Large intestine (tissue), 3 donors: ENCODE measurements around the gene HDAC11. TPM values are rescaled to one million over a fixed set of nuclear protein-coding genes. Genes with fewer than 3 reads are reported as not detected.
A peak's percentile ranks its signal among the peaks of the same experiment; 100 is the strongest.
"Not testable (repeated sequence)": the region's sequence is repeated elsewhere in the genome, so short reads cannot be mapped to it uniquely, and the experiment has no call there.

ENCODE experiments used
- DNase-seq, 2 donors: peaks; one replicate each; pipeline versions ENCODE4 v3.0.0 to v3.0.0-alpha.2; 2013
- H3K27ac ChIP-seq: one replicate; pipeline ENCODE4 v1.5.1; 2013; ENCODE audit warnings: low read length
- H3K27me3 ChIP-seq: 2 replicates; pipeline ENCODE4 v1.6.1; 2013; ENCODE audit warnings: low read length; ENCODE audit not compliant: control insufficient read depth, insufficient read depth
- H3K36me3 ChIP-seq: 2 replicates; pipeline ENCODE4 v1.6.1; 2013; ENCODE audit warnings: low read length; ENCODE audit not compliant: control insufficient read depth, insufficient read depth
- H3K4me1 ChIP-seq: one replicate; pipeline ENCODE4 v1.6.1; 2013; ENCODE audit warnings: low read length; ENCODE audit not compliant: control insufficient read depth, insufficient read depth
- H3K4me3 ChIP-seq: one replicate; pipeline ENCODE4 v1.5.1; 2013; ENCODE audit warnings: low read length
- H3K9me3 ChIP-seq: one replicate; pipeline ENCODE4 v1.6.1; 2013; ENCODE audit warnings: mild to moderate bottlenecking, low read depth, low read length, moderate library complexity; ENCODE audit not compliant: control insufficient read depth
- WGBS: methylation state at CpG from one replicate; pipeline ENCODE4 v1.1.5; 2013; ENCODE audit warnings: low lambda C conversion rate; ENCODE audit not compliant: insufficient coverage; 5-methylcytosine and 5-hydroxymethylcytosine counted together
- polyA plus RNA-seq: library from polyadenylated mRNA; unstranded; fragments of 120-200 nt; gene quantifications from one replicate; pipeline ENCODE4 v1.2.1, GENCODE V29; 2013

The HDAC11 gene
- polyA plus RNA-seq, 1 donor: 16.7 TPM

DNA sequence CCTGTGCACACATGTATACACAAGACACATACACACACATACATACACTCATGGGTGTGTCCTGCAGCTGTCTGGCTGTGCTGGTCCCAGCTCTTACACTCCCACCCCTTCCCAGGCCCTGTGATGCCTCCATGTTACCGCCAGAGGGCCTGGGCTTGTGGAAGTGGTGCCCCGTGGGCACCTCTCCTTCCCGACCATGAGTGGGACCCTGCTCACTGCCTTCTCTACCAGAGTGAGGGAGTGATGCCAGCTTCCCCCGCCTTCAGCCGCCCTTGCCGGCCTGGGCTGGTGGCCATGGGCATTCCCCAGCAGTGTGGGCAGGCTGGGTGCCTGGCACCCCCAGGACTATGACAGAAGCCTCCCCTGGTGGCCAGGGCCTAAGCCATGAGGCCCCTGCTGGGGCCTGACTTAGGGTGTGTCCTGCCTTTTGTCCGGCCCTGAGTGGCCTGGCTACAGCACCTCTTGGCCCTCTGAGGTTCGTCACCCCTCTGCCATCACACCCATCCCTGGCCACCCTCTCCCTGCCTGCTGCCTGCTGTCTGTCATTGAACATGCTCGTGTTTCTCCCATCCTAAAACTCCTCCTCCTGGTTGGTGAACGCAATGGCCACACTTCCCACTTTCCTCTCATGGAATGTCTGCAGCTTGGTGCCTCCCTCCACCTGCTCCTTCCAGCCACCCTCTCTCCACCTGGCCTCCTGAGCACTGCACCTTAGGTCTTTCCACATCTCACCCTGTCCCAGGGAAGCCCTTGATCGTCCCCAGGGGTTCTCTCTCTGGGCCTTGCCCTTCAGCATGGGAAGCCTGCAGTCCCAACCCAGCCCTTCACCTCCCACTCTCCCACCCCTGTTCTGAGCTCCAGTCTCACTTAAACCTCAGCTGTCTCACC, 14.6 kb downstream of the HDAC11 start:
- Histone ChIP-seq H3K27ac (no peak overlapping the region), H3K36me3 (peaks cover 19% of the 10 kb centered on the region), H3K9me3 (no peaks in the 10 kb centered on the region), H3K4me3 (no peak overlapping the region), H3K27me3 (no peaks in the 10 kb centered on the region), H3K4me1 (peaks cover 2% of the 10 kb centered on the region)
- WGBS: no CpG with 5 or more reads among the region's 11 CpGs
- DNase-seq: no peak

DNA sequence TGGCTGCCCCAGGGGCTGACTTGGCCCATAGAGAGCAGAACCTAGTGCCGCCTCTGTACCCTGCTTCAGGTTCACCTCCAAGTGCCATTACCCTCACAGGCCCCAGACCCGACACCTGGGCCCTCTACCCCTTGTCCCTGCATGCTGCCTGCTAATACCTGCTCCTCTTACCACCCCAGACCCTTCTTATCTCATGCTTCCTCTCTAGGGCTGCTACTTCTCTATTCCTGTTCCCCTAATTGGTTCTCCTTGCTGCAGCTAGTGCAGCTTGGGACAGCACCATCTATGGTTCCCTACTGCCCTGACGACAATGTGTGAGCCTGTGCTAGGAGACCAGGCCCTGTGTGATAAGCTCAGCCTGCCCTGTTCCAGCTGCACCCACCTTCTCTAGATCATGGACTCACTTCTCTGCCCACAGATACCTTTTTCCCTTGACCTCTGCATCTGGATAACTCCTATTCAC, 15.3 kb downstream of the HDAC11 start:
- Histone ChIP-seq H3K27ac (no peak overlapping the region), H3K4me3 (no peak overlapping the region), H3K9me3 (no peaks in the 10 kb centered on the region), H3K27me3 (no peaks in the 10 kb centered on the region), H3K4me1 (peaks cover 2% of the 10 kb centered on the region), H3K36me3 (peaks cover 19% of the 10 kb centered on the region)
- no peak for DNase-seq
- 100% methylated on average over 1 of the region's 3 CpGs for WGBS

DNA sequence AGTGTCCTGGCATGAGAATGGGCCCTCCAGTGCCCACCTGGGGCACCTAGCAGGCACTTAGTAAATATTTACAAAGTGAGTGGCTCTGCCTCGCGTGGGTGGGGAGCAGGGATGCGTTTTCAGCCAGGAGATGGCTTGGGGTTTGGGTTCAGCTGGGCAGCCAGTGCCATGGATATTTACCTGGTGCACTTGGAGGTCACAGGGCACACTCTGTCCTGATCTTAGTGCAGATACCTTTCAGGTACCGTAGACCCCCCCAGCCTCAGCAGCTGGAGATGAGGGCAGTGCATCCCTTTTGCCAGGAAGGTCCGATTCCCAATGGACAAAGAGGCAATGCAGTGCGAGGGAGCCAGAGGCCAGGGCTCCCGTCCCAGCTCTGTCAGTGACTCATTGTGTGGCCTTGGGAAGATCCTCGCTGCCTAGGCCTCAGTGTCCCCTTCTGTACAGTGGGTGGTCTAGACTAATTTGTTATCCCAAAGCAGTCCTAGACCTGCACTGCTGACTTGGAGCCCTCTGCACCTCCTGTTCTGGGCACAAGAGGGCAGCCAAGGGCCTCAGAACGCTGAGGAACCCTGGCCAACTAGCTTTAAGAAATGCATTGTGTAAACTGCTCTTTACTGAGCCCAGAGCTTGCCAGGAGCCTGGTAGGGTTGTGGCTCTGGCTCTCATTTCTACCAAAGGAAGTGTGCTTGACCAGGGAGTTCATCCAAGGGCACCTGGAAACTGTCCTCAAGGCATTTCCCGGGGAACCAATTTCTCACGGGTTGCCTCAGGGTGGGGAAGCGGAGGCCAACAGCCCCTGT, 16.0 kb downstream of the HDAC11 start:
- WGBS: no CpG with 5 or more reads among the region's 12 CpGs
- Histone ChIP-seq H3K27ac (no peak overlapping the region), H3K36me3 (peaks cover 19% of the 10 kb centered on the region)

DNA sequence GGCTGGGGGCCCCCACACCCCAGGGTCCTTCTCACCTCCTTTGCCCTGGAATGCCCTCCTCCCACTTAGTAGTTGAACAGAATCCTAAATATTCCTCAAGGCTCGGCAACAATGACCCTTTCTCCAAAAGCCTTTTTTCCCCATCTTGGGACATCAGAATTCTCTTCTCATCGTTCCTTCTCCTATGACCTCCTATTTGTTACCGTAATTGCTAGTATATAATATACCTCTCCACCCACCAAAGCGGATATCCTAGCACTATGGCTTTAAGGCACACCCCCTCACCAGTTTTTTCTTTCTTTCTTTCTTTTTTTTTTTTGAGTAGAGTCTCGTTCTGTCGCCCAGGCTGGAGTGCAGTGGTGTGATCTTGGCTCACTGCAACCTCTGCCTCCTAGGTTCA, 16.8 kb downstream of the HDAC11 start:
- Histone ChIP-seq H3K36me3 (peaks cover 17% of the 10 kb centered on the region), H3K4me1 (peaks cover 2% of the 10 kb centered on the region), H3K27me3 (no peaks in the 10 kb centered on the region), H3K27ac (no peak overlapping the region), H3K4me3 (no peak overlapping the region), H3K9me3 (no peaks in the 10 kb centered on the region)
- no peak for DNase-seq
- WGBS: 83% methylated on average over 4 of the region's 6 CpGs

More for the DNA sequence above, 16.0 kb downstream of the HDAC11 start:
- DNase-seq: peak; percentile 54 to 60
- H3K4me3 ChIP-seq: no peak overlapping the region
- no peaks in the 10 kb centered on the region for H3K27me3 ChIP-seq
- H3K4me1 ChIP-seq: peaks cover 2% of the 10 kb centered on the region
- no peaks in the 10 kb centered on the region for H3K9me3 ChIP-seq

DNA sequence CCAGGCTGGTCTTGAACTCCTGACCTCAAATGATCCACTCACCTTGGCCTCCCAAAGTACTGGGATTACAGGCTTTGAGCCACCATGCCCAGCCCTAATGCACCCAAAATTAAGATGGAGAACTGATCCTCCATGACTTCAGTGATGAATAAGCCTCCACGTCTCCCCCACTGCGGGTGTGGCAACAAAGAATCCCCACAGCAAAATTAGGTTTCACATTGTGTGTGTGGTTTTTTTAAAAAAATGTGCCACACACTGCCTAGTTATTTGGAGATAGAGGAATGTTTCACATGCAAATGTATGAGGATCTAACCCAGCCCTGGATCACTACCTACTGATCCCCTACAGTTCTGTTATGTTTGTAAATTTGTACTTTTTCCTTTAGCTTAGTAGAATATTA, 17.3 kb downstream of the HDAC11 start:
- no CpG with 5 or more reads among the region's 2 CpGs for WGBS
- no peak for DNase-seq
- Histone ChIP-seq H3K27me3 (no peaks in the 10 kb centered on the region), H3K4me1 (peaks cover 2% of the 10 kb centered on the region), H3K9me3 (no peaks in the 10 kb centered on the region), H3K4me3 (no peak overlapping the region), H3K36me3 (peaks cover 13% of the 10 kb centered on the region), H3K27ac (no peak overlapping the region)

DNA sequence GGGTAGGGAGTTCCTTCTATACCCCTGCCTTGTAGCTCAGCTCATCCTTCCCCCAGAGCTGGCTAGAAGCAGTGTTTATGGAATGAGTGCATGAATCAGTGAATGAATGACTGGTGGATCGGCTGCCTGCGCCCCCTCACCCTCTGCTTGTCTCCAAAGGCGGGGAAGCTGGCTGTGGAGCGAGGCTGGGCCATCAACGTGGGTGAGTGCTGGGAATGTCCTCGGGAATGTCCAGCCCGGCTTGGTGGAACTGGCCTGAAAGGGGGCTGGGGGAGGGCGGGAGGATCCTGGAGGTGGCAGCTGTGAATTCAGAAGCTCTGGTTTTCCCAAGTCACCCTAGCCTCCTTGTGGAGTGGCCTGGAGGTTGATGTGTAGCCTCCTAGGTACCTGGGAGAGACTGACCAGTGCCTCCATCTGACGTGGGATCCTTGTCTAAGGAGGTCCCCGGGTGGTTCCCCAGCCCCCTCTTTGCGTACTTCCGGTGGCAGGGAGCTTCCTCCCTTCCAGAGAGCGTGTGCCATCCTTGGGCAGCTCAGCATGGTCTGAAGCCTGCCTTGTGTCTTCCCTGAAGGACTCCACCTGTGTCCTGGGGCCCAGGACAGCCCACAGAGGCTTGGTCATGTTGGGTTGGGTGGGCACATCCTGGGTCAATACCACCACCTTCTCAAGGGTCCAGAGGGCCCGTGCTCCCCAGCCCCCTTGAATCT, 18.4 kb downstream of the HDAC11 start:
- Histone ChIP-seq H3K9me3 (no peaks in the 10 kb centered on the region), H3K27ac (no peak overlapping the region), H3K4me3 (no peak overlapping the region), H3K36me3 (peaks cover 14% of the 10 kb centered on the region), H3K27me3 (no peaks in the 10 kb centered on the region), H3K4me1 (peaks cover 2% of the 10 kb centered on the region)
- WGBS: no CpG with 5 or more reads among the region's 14 CpGs
- no peak for DNase-seq

DNA sequence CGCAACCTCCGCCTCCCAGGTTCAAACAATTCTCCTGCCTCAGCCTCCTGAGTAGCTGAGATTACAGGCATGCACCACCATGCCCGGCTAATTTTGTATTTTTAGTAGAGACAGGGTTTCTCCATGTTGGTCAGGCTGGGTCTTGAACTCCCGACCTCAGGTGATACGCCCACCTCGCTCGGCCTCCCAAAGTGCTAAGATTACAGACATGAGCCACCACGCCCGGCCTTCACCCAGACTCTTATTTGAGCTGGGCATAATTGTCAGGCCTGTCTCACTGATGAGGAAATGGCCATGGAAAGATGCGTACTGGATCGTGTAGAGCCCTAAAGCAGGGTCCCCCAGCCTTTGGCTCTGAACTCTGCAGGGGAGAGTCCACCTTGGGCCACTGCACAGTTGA, 19.1 kb downstream of the HDAC11 start:
- H3K27me3 ChIP-seq, H3K27ac ChIP-seq, H3K4me3 ChIP-seq, H3K4me1 ChIP-seq, DNase-seq, H3K9me3 ChIP-seq: not testable (repeated sequence)
- H3K36me3 ChIP-seq: peaks cover 11% of the 10 kb centered on the region
- WGBS: no CpG with 5 or more reads among the region's 11 CpGs

DNA sequence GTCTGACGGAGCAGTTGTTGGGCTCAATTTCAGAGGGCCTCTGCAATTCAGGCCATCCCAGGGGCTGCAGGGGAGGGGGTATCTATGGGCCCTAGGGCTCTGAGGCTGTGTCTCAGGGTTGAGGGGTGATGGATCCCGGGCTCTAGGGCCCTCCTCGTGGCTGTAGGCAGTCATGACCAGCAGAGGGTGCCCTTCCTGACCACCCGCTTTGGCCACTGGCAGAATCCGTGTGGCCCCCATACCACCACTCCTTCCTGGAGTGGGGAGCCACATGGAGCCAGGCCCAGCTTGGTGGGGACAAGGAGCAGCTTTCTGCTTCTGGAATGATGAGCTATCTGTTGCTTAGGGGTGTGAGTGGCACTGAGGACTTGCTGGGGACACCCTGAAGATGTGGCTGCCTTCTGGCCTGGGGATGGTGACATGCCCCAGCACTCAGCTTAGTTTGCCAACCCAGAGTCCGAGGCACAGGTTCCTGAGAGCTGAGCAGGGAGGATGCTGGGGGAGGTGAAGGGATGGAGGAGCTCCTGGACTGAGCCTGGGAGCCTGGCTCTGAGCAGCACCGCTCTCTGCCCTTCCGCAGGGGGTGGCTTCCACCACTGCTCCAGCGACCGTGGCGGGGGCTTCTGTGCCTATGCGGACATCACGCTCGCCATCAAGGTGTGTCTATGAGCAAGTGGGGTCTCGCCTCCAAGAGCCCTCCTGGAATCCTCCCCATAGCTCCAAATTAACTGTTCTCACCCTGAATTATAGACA, 20.2 kb downstream of the HDAC11 start:
- WGBS: no CpG with 5 or more reads among the region's 15 CpGs
- no peaks in the 10 kb centered on the region for H3K9me3 ChIP-seq
- peaks cover 12% of the 10 kb centered on the region for H3K36me3 ChIP-seq
- peaks cover 2% of the 10 kb centered on the region for H3K4me1 ChIP-seq
- H3K27ac ChIP-seq: no peak overlapping the region
- no peak for DNase-seq
- H3K27me3 ChIP-seq: no peaks in the 10 kb centered on the region
- no peak overlapping the region for H3K4me3 ChIP-seq

DNA sequence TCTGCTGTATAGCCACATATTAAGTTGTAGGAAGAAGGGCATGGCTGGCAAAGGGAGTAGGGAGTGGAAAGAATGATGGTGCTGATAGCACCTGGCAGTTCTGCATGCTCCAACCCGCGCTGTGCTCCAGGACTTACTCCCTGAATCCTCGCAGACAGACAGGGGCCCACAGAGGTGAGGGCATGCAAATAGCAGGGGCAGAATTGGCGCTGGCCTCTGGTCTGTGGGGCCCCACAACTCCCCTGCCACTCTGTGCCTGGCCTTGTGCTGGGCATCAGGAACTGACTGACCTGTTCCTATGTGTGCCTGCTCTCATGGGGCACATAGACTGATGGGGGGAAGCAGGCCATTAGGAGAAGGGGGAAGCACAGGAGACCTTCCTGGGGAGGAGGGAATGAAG, 20.9 kb downstream of the HDAC11 start:
- no peaks in the 10 kb centered on the region for H3K9me3 ChIP-seq
- no peak for DNase-seq
- no peaks in the 10 kb centered on the region for H3K27me3 ChIP-seq
- H3K27ac ChIP-seq: no peak overlapping the region
- H3K4me3 ChIP-seq: no peak overlapping the region
- peaks cover 2% of the 10 kb centered on the region for H3K4me1 ChIP-seq
- WGBS: no CpG with 5 or more reads among the region's 4 CpGs
- peaks cover 16% of the 10 kb centered on the region for H3K36me3 ChIP-seq
